ENCODE results near the gene PTPN14.

The PTPN14 gene

GRCh38 chr1:214367841-214368240, 183.6 kb downstream of the PTPN14 start:
- no peak for ATAC-seq
- peaks cover 17% of the 10 kb centered on the region for H3K27me3 Mint-ChIP-seq
- no peaks in the 10 kb centered on the region for H3K4me1 Mint-ChIP-seq
- H3K4me3 Mint-ChIP-seq, result no peak overlapping the region
- no peaks in the 10 kb centered on the region for H3K36me3 Mint-ChIP-seq
- H3K9me3 Mint-ChIP-seq, result peaks cover 3% of the 10 kb centered on the region
- H3K27ac Mint-ChIP-seq, result no peak overlapping the region

GRCh38 chr1:214364786-214365295, 186.6 kb downstream of the PTPN14 start:
- H3K9me3 Mint-ChIP-seq, result peaks cover 3% of the 10 kb centered on the region
- no peaks in the 10 kb centered on the region for H3K4me1 Mint-ChIP-seq
- H3K36me3 Mint-ChIP-seq, result no peaks in the 10 kb centered on the region
- H3K4me3 Mint-ChIP-seq, result no peak overlapping the region
- H3K27ac Mint-ChIP-seq, result no peak overlapping the region
- H3K27me3 Mint-ChIP-seq, result peaks cover 41% of the 10 kb centered on the region
- ATAC-seq, result no peak

GRCh38 chr1:214364386-214364785, 187.0 kb downstream of the PTPN14 start:
- H3K9me3 Mint-ChIP-seq, result peaks cover 3% of the 10 kb centered on the region
- no peak overlapping the region for H3K4me3 Mint-ChIP-seq
- H3K27ac Mint-ChIP-seq, result no peak overlapping the region
- no peak for ATAC-seq
- H3K4me1 Mint-ChIP-seq, result no peaks in the 10 kb centered on the region
- H3K27me3 Mint-ChIP-seq, result peaks cover 41% of the 10 kb centered on the region
- no peaks in the 10 kb centered on the region for H3K36me3 Mint-ChIP-seq

- peaks cover 41% of the 10 kb centered on the region for H3K27me3 Mint-ChIP-seq
These were observed 188.0 kb downstream of the PTPN14 start for GRCh38 chr1:214363386-214363785.

DNA sequence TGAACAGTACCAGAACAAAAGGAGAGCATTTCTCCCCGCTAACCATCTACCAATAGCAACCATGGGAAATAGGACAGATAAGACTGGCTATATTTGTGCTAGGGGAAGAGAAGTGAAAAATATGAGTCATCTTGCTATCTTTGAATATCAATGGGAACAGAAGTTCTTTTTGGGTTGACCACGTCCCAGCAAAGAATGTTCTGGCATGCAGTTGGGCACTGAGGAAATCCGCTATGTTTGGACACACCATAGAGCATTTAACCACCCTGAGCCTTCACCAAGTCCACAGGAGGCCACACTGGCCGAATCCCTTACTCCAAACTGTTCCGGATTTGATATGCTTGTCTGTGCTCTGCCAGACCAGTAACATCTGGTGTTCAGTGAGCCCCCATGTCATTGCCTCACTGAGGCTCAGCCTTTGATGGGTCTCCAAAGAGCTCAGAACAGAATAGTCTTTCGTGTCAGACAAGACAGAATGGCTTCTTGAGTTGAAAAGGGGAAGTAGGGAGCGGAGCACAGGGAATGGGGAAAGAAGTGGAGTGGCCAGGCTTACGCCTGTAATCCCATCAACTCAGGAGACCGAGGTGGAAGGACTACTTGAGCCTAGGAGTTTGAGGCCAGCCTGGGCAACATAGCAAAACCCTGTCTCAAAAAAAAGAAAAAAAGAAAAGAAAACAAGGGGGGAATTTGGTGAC, 189.1 kb downstream of the PTPN14 start:
- no peaks in the 10 kb centered on the region for H3K36me3 Mint-ChIP-seq
- peaks cover 3% of the 10 kb centered on the region for H3K9me3 Mint-ChIP-seq
- H3K27ac Mint-ChIP-seq, result no peak overlapping the region
- no peaks in the 10 kb centered on the region for H3K4me1 Mint-ChIP-seq
- no peak for ATAC-seq
- H3K27me3 Mint-ChIP-seq, result peaks cover 41% of the 10 kb centered on the region
- no peak overlapping the region for H3K4me3 Mint-ChIP-seq

More at GRCh38 chr1:214363386-214363785, 188.0 kb downstream of the PTPN14 start:
- Mint-ChIP-seq H3K36me3 (no peaks in the 10 kb centered on the region), H3K27ac (no peak overlapping the region), H3K9me3 (peaks cover 3% of the 10 kb centered on the region), H3K4me1 (no peaks in the 10 kb centered on the region), H3K4me3 (no peak overlapping the region)
- ATAC-seq, result no peak

- ATAC-seq, result no peak
- Mint-ChIP-seq H3K36me3 (no peaks in the 10 kb centered on the region), H3K4me3 (no peak overlapping the region), H3K4me1 (no peaks in the 10 kb centered on the region), H3K9me3 (peaks cover 5% of the 10 kb centered on the region), H3K27ac (no peak overlapping the region), H3K27me3 (peaks cover 48% of the 10 kb centered on the region)
These were observed 189.8 kb downstream of the PTPN14 start for GRCh38 chr1:214361636-214362035.

- peaks cover 5% of the 10 kb centered on the region for H3K9me3 Mint-ChIP-seq
- H3K4me3 Mint-ChIP-seq, result no peak overlapping the region
- H3K4me1 Mint-ChIP-seq, result no peaks in the 10 kb centered on the region
- H3K27ac Mint-ChIP-seq, result no peak overlapping the region
- ATAC-seq, result no peak
- no peaks in the 10 kb centered on the region for H3K36me3 Mint-ChIP-seq
- peaks cover 57% of the 10 kb centered on the region for H3K27me3 Mint-ChIP-seq
These were observed 190.8 kb downstream of the PTPN14 start for GRCh38 chr1:214360525-214361164.

- Mint-ChIP-seq H3K36me3 (no peaks in the 10 kb centered on the region), H3K27me3 (peaks cover 55% of the 10 kb centered on the region)
- ATAC-seq, result no peak
These were observed 191.3 kb downstream of the PTPN14 start for GRCh38 chr1:214360116-214360515.

GRCh38 chr1:214354440-214355148, 196.8 kb downstream of the PTPN14 start:
- H3K9me3 Mint-ChIP-seq, result peaks cover 2% of the 10 kb centered on the region
- H3K4me3 Mint-ChIP-seq, result no peak overlapping the region
- H3K27ac Mint-ChIP-seq, result no peak overlapping the region
- H3K36me3 Mint-ChIP-seq, result no peaks in the 10 kb centered on the region
- H3K27me3 Mint-ChIP-seq, result peaks cover 16% of the 10 kb centered on the region
- ATAC-seq, result no peak
- H3K4me1 Mint-ChIP-seq, result no peaks in the 10 kb centered on the region

More at GRCh38 chr1:214360116-214360515, 191.3 kb downstream of the PTPN14 start:
- H3K4me1 Mint-ChIP-seq, result no peaks in the 10 kb centered on the region
- peaks cover 5% of the 10 kb centered on the region for H3K9me3 Mint-ChIP-seq
- no peak overlapping the region for H3K27ac Mint-ChIP-seq
- no peak overlapping the region for H3K4me3 Mint-ChIP-seq

DNA sequence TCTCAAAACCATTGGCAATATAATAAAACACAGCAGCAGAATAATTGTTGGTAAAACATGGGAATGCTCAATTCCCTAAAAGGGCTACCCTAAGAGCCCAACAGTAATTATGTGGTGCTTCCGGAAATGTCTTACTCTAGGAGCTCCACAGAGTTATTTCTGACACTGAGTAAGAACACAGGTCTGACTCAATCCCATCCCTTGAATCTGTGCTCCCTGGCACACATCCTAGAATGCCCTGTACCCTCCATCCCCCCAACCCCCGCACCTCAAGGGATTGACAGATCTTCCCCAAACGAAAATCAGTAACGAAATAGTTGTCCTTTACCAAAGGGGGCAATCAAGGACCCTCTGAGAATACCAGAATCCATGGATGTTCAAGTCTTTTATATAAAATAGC, 198.6 kb downstream of the PTPN14 start:
- Mint-ChIP-seq H3K27ac (no peak overlapping the region), H3K27me3 (peaks cover 16% of the 10 kb centered on the region), H3K4me1 (no peaks in the 10 kb centered on the region), H3K4me3 (no peak overlapping the region), H3K36me3 (no peaks in the 10 kb centered on the region), H3K9me3 (peaks cover 2% of the 10 kb centered on the region)
- ATAC-seq, result no peak

DNA sequence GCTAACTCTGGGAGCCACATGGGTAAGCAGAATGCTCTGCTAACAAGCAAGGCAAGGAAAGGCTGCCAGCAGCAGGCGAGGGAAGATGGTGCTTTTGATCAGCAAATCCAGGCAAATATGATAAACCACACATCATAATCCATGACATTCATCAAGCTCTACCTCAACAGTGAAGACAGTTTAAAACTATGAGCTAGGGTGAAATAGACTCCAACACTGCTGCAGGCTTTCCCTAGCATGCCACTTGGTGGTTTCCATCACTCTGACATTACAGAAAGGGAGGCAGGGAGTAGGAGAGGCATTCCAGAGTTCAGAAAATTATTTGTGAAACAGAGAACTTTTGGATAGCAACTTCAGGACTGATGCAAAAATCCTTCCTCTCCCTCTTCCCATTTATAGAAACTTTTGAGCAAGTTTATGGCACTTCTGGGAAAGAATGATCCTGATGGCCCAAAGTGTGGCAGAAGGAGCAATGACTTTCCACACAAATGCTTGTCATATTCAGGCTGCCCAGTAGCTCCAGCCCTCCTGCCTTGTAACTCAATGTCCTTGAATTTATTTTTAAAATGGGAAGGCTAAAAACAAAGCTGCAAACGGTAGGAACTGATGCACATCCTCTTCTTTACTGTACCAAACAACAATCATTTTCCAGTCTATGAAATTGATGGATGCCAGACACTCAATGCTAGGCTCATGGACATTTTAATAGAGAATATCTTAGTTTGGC, 199.7 kb downstream of the PTPN14 start:
- Mint-ChIP-seq H3K27me3 (peaks cover 10% of the 10 kb centered on the region), H3K27ac (no peak overlapping the region), H3K9me3 (no peaks in the 10 kb centered on the region), H3K4me3 (no peak overlapping the region), H3K36me3 (no peaks in the 10 kb centered on the region), H3K4me1 (no peaks in the 10 kb centered on the region)
- no peak for ATAC-seq

DNA sequence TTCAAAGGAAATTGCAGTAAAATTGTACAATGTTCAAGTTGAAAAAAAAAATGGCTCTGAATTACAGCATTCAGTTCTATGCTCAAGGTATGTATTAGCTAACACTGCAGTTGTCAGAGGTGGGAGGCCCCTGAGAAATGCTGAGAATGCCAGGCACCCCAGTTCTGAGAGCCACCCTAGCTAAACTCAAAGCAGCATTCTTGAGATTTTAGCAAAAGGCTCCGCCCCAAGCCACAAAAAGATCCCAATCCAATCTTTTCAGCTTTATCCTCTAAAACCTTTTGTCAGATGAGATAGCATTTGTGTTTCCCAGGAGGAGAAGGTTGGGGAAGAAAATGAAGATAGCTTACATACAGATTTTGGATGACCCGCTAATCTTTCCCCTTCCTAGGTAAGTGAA, 201.6 kb downstream of the PTPN14 start:
- H3K4me1 Mint-ChIP-seq, result no peaks in the 10 kb centered on the region
- no peak overlapping the region for H3K4me3 Mint-ChIP-seq
- H3K27me3 Mint-ChIP-seq, result no peaks in the 10 kb centered on the region
- peaks cover 4% of the 10 kb centered on the region for H3K9me3 Mint-ChIP-seq
- ATAC-seq, result no peak
- H3K36me3 Mint-ChIP-seq, result peaks cover 10% of the 10 kb centered on the region
- H3K27ac Mint-ChIP-seq, result no peak overlapping the region

DNA sequence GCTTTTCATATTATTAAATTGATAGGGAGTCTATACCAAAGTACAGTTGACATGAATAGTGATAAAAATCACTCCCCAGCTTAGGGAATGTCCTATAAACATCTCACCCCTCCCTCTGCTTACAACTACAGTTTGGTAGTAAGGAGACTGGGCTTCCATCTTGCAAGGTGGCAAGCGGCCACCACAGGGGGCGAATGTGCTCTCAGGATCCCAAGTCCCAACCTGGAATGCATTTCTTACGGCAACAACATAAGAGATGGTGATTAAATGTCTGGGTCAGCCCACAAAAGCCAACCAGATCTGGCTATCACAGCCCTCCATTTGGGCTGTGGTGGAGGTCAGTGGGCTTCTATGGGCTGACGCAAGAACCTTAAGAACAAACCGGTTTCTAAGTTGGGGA, 202.4 kb downstream of the PTPN14 start:
- peaks cover 8% of the 10 kb centered on the region for H3K9me3 Mint-ChIP-seq
- H3K36me3 Mint-ChIP-seq, result peaks cover 18% of the 10 kb centered on the region
- no peak overlapping the region for H3K4me3 Mint-ChIP-seq
- H3K4me1 Mint-ChIP-seq, result no peaks in the 10 kb centered on the region
- no peak overlapping the region for H3K27ac Mint-ChIP-seq
- ATAC-seq, result no peak
- no peaks in the 10 kb centered on the region for H3K27me3 Mint-ChIP-seq

- no peak for ATAC-seq
- Mint-ChIP-seq H3K36me3 (peaks cover 38% of the 10 kb centered on the region), H3K27me3 (no peaks in the 10 kb centered on the region), H3K4me1 (no peaks in the 10 kb centered on the region), H3K9me3 (peaks cover 12% of the 10 kb centered on the region), H3K27ac (no peak overlapping the region), H3K4me3 (no peak overlapping the region)
These were observed 206.5 kb downstream of the PTPN14 start for GRCh38 chr1:214344897-214345296.

DNA sequence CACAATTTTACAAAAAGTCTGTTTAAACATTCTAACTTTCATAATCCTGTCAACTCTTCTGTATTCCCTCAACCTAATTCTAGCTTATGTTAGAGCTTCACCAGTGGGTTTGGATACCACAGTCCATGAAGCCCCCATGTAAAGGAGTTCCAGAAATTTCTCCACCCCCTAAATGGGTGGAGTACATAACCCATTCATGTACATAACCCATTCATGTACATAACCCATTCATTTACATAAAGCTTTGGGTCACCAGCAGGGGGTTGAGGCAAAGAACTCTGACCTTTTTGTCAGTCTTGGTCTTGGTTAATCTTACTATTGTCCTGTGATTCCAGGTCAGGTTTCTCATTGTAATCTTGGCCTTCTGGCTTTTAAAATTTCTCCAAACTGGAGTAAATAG, 208.9 kb downstream of the PTPN14 start:
- H3K4me1 Mint-ChIP-seq, result no peaks in the 10 kb centered on the region
- ATAC-seq, result no peak
- no peaks in the 10 kb centered on the region for H3K27me3 Mint-ChIP-seq
- H3K27ac Mint-ChIP-seq, result no peak overlapping the region
- H3K4me3 Mint-ChIP-seq, result no peak overlapping the region
- H3K36me3 Mint-ChIP-seq, result peaks cover 52% of the 10 kb centered on the region
- peaks cover 12% of the 10 kb centered on the region for H3K9me3 Mint-ChIP-seq

All from stimulated activated memory B cell treated with anti-CD40 and anti-IgM and Interleukin-4, amounts not matched to agents 10 μg/mL and 1 μg/mL and 100 μg/mL, for 72 hours (primary cell).